Right ventricle myocardium inferior (tissue), 1 donor: ENCODE results near the gene RPF1. TPM values are rescaled to one million over a fixed set of nuclear protein-coding genes. Genes with fewer than 3 reads are reported as not detected.
A peak's percentile ranks its signal among the peaks of the same experiment; 100 is the strongest.
"Not testable (repeated sequence)": the region's sequence is repeated elsewhere in the genome, so short reads cannot be mapped to it uniquely, and the experiment has no call there.

ENCODE experiments used
- ATAC-seq: fragments of 200-7000 bp; cut with Tn5 transposase; one replicate; pipeline ENCODE4 v1.9.1; 2020; ENCODE audit warnings: mild to moderate bottlenecking, moderate library complexity
- DNase-seq: peaks from one replicate; pipeline ENCODE4 v3.0.0; 2021; ENCODE audit errors: missing footprints
- intact Hi-C: fragments of 100-400 bp; cut with DNase I; formaldehyde crosslinking; loops from one replicate; pipeline ENCODE4 v1.11.0; 2022
- total RNA-seq: library from RNA; stranded (reverse); fragmentation: NEBNext Ultra II Directional; extraction: Animal tissue kit (Norgen Biotek cat#: 25700); gene quantifications from one replicate; pipeline ENCODE4 v1.2.1, GENCODE V29; 2021
- donor health status: DM: no; HTN: yes; CAD: no; lungs with severe emphysema.

The RPF1 gene
- total RNA-seq, 1 donor from 2014 or later: 34.2 TPM

GRCh38 chr1:84480650-84481049 lies 1.6 kb downstream of the RPF1 start:
- intact Hi-C loops: no loop called here
- DNase-seq (no peak), ATAC-seq (no peak)

GRCh38 chr1:84481317-84481716 lies 2.3 kb downstream of the RPF1 start:
- no peak for ATAC-seq
- intact Hi-C loops: no loop called here
- no peak for DNase-seq

DNA sequence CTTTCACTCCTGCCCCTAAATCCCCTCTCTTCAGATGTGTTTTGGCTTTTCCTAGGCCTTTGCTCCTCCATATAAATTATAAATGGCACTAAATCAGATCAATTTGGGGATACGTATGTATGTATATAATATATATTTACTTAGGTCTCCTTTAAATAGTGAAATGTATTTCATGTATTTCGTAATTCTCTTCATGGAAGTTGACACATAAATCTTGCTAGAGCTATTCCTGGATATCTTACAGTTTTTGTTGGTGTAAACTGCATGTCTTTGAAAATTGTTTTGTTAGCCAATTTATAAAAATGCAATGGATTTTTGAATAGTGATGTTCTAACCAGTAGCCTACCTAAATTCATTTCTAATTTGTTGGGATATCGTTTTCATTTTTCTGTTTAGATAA lies 9.0 kb downstream of the RPF1 start:
- intact Hi-C loops: no loop called here
- ATAC-seq (no peak), DNase-seq (no peak)

GRCh38 chr1:84489766-84490165 lies 10.7 kb downstream of the RPF1 start:
- ATAC-seq (no peak), DNase-seq (no peak)
- intact Hi-C loops: no loop called here

DNA sequence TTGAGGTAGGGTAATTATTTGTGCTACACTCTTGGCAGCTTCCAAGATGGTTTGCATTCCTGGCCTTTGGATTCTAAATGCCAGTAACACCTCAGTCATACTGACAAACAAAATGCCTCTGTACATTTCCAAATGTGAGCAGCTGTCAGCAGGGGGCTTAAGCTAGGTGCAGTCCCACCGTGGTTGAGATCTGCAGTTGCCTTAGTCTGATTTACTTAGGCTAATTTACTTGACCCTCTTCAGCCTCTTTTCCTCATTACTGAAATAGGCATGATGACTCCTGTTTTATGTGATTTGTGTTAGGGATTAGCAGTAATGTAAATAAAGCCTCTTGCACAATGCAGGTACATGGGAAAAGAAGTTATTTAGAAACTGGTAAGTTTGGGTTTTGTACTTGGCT lies 13.7 kb downstream of the RPF1 start:
- intact Hi-C loops: no loop called here
- DNase-seq (no peak), ATAC-seq (peak; percentile 69)

DNA sequence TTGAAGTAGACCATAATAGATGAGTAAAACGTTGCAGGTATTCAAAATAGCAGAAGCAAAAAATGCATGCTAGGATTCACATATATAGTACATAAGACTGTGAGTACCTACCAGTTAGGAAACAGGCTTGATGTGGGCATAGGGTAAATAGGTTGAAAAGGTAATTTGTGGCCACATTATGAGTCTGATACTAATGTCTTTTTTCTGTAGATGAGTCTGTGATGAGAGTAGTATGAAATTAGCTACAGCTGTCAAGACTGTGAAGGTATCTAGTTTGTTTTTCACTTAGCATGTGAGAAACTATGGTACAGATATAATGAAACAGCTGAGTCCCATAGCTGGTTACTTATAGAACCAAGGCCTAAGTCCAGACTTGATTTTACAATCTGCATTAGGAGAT lies 14.7 kb downstream of the RPF1 start:
- no peak for ATAC-seq
- DNase-seq: no peak
- intact Hi-C loops: no loop called here

GRCh38 chr1:84496498-84496897 lies 17.4 kb downstream of the RPF1 start:
- DNase-seq (no peak), ATAC-seq (no peak)
- intact Hi-C loops: no loop called here

DNA sequence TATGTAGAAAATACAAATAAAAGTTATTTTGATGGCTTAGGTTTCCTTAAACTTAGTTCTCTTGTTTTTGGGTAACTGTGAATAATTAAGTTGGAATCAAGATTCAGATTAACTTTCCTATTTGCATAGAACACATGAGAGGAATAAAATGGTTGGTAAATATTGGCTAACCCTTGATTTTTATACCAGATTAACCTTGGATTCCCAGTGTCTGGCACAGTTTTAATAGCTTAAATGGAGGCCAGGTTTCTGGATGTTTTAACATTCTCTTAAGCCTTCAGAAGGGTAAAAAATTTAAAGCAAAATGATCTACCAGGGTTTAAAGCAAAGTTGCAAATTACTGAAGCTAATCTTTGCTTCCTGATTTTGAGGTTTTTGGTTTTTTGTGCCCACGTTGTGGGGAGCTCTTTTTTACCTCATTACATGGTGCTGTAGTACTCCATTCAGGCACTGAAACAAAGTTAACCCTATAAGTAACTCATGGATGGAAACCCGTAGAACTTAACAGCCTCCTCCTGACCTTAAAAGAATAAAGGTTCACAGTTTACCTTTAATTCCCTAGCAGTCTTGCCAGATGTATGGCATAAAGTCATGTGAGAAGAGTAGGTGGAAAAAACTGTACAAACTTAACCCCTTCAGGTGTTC lies 18.7 kb downstream of the RPF1 start:
- no peak for ATAC-seq
- intact Hi-C loops: no loop called here
- DNase-seq: no peak

GRCh38 chr1:84502927-84503326 lies 23.9 kb downstream of the RPF1 start:
- ATAC-seq (no peak), DNase-seq (no peak)
- intact Hi-C loops: loop anchor here (10.0 kb wide), 1 partner anchor 112 kb away; no protein-coding TSS in a partner anchor

GRCh38 chr1:84504580-84505492 lies 25.8 kb downstream of the RPF1 start:
- ATAC-seq: no peak
- intact Hi-C loops: loop anchor here (10.0 kb wide), 1 partner anchor 110 kb away; no protein-coding TSS in a partner anchor
- DNase-seq: no peak

- ATAC-seq (peak; percentile 70), DNase-seq (no peak)
- intact Hi-C loops: loop anchor here (1.0 to 10.0 kb wide), 4 partner anchors 26 to 185 kb away; partner anchors contain the start of genes RPF1 and SSX2IP
Measured at GRCh38 chr1:84505493-84506001, 26.5 kb downstream of the RPF1 start.

GRCh38 chr1:84506002-84506728 lies 27.1 kb downstream of the RPF1 start, which contains the start of the genes GNG5 and SPATA1:
Gene GNG5 (minus strand): TSS chr1:84506581. CDS start chr1:84506091, 490 bp downstream.
Gene SPATA1 (plus strand): TSS chr1:84506386. CDS start chr1:84516360, 9,974 bp downstream.
- peak; percentile 98 for ATAC-seq
- intact Hi-C loops: loop anchor here (1.0 to 10.0 kb wide), 4 partner anchors 27 to 185 kb away; partner anchors contain the start of genes RPF1 and SSX2IP
- DNase-seq: peak; percentile 100

GRCh38 chr1:84506729-84507453 lies 27.8 kb downstream of the RPF1 start:
- DNase-seq (no peak), ATAC-seq (no peak)
- intact Hi-C loops: loop anchor here (1.0 to 10.0 kb wide), 4 partner anchors 28 to 184 kb away; partner anchors contain the start of genes RPF1 and SSX2IP

DNA sequence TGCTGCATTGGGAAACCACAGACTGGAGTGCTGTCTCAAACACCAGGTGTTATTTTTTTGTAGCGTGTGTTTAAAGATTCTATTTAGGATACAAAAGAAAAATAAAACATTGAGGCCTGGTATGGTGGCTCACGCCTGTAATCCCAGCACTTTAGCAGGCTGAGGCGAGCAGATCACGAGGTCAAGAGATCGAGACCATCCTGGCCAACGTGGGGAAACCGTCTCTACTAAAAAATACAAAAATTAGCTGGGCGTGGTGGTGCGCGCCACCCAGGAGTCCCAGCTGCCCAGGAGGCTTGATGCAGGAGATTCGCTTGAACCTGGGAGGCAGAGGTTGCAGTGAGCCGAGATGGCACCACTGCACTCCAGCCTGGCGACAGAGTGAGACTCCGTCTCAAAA lies 28.8 kb downstream of the RPF1 start:
- intact Hi-C loops: loop anchor here (2.0 to 10.0 kb wide), 4 partner anchors 65 to 209 kb away; partner anchors contain the start of gene SSX2IP
- ATAC-seq: not testable (repeated sequence)

GRCh38 chr1:84508510-84508909 lies 29.4 kb downstream of the RPF1 start:
- no peak for DNase-seq
- intact Hi-C loops: loop anchor here (2.0 to 10.0 kb wide), 2 partner anchors 106 to 210 kb away; no protein-coding TSS in a partner anchor
- no peak for ATAC-seq

More for the DNA sequence above, 28.8 kb downstream of the RPF1 start:
- not testable (repeated sequence) for DNase-seq

DNA sequence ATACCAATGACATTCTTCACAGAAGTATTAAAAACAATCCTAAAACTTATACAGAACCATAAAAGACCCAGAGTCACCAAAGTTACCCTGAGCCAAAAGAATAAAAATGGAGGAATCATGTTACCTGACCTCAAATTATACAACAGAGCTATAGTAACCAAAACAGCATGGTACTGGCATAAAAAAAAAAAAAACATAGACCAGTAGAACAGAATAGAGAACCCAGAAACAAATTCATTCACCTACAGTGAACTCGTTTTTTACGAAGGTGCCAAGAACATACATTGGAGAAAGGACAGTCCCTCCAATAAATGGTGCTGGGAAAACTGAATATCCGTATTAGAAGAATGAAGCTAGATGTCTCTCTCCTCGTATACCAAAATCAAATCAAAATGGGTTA lies 30.0 kb downstream of the RPF1 start:
- ATAC-seq (no peak), DNase-seq (no peak)
- intact Hi-C loops: loop anchor here (2.0 to 10.0 kb wide), 2 partner anchors 106 to 210 kb away; no protein-coding TSS in a partner anchor

GRCh38 chr1:84510165-84510564 lies 31.1 kb downstream of the RPF1 start:
- intact Hi-C loops: no loop called here
- ATAC-seq: no peak

DNA sequence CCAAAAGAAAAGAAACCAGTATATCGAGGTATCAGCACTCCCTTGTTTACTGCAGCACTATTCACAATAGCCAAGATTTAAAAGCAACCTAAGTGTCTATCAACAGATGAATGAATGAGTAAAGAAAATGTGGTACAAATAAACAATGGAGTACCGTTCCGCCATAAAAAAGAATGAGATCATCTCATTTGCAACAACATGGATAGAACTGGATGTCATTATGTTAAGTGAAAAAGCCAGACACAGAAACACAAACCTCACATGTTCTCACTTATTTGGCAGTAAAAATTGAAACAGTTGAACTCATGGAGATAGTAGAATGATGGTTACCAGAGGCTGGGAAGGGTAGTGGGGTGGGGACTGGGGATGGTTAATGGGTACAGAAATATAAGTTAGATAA lies 31.6 kb downstream of the RPF1 start:
- ATAC-seq (no peak), DNase-seq (no peak)
- intact Hi-C loops: no loop called here

More at GRCh38 chr1:84510165-84510564, 31.1 kb downstream of the RPF1 start:
- no peak for DNase-seq
